GM23338 (cell line): ENCODE results near the gene SNCA. TPM values are rescaled to one million over a fixed set of nuclear protein-coding genes. Genes with fewer than 3 reads are reported as not detected.

Source experiments
- ATAC-seq: fragments of 200-7000 bp; cut with Tn5 transposase; 3 replicates; pipeline ENCODE4 v1.9.1; 2020
- DNase-seq: peaks from one replicate; pipeline ENCODE4 v3.0.0-alpha.2; 2015; ENCODE audit warnings: low spot score
- H2AFZ ChIP-seq: fragments of 200-600 bp; sonication (generic); 2 replicates; pipeline ENCODE4 v1.8.0; 2016; ENCODE audit warnings: antibody characterized with exemption, mild to moderate bottlenecking, moderate library complexity
- H3F3A ChIP-seq: fragments of 200-600 bp; sonication (generic); replicated peaks from 2 replicates; pipeline ENCODE4 v1.8.0; 2017; ENCODE audit warnings: antibody characterized with exemption, mixed run types, low read depth
- H3K27ac ChIP-seq: fragments of 200-600 bp; sonication (generic); 2 replicates; pipeline ENCODE4 v1.6.1; 2016; ENCODE audit warnings: low read depth
- H3K27me3 ChIP-seq: fragments of 200-600 bp; sonication (generic); 2 replicates; pipeline ENCODE4 v1.8.0; 2016; ENCODE audit warnings: mild to moderate bottlenecking, mixed run types, moderate library complexity; ENCODE audit not compliant: insufficient read depth
- H3K36me3 ChIP-seq: fragments of 200-600 bp; sonication (generic); 2 replicates; pipeline ENCODE4 v1.8.0; 2016; ENCODE audit warnings: mild to moderate bottlenecking; ENCODE audit not compliant: insufficient read depth
- H3K4me1 ChIP-seq: fragments of 200-600 bp; sonication (generic); 2 replicates; pipeline ENCODE4 v1.8.0; 2016; ENCODE audit warnings: mild to moderate bottlenecking, moderate library complexity; ENCODE audit not compliant: insufficient read depth
- H3K4me2 ChIP-seq: fragments of 200-600 bp; sonication (generic); 2 replicates; pipeline ENCODE4 v1.7.1; 2017; ENCODE audit warnings: mixed run types
- H3K4me3 ChIP-seq: fragments of 200-600 bp; sonication (generic); 2 replicates; pipeline ENCODE4 v1.6.1; 2016; ENCODE audit warnings: mixed run types
- H3K79me2 ChIP-seq: fragments of 200-600 bp; sonication (generic); replicated peaks from 2 replicates; pipeline ENCODE4 v1.8.0; 2017; ENCODE audit warnings: mild to moderate bottlenecking; ENCODE audit not compliant: insufficient read depth
- H3K9me2 ChIP-seq: fragments of 200-600 bp; sonication (generic); 2 replicates; pipeline ENCODE4 v1.8.0; 2017; ENCODE audit not compliant: insufficient read depth
- H4K20me1 ChIP-seq: fragments of 200-600 bp; sonication (generic); replicated peaks from 2 replicates; pipeline ENCODE4 v1.8.0; 2017; ENCODE audit warnings: mild to moderate bottlenecking; ENCODE audit not compliant: insufficient read depth
- H3K27ac Mint-ChIP-seq: 2 replicates; pipeline ENCODE4 v1.8.0; 2020; ENCODE audit warnings: inconsistent platforms, mild to moderate bottlenecking, moderate library complexity, mixed read lengths
- H3K27me3 Mint-ChIP-seq: 3 replicates; pipeline ENCODE4 v1.8.0; 2022; ENCODE audit warnings: low read depth, mild to moderate bottlenecking, moderate library complexity, mixed read lengths, inconsistent platforms; ENCODE audit not compliant: insufficient read depth, poor library complexity
- H3K36me3 Mint-ChIP-seq: 3 replicates; pipeline ENCODE4 v1.8.0; 2021; ENCODE audit warnings: low read depth, mild to moderate bottlenecking, inconsistent platforms, moderate library complexity, mixed read lengths
- H3K4me1 Mint-ChIP-seq: 3 replicates; pipeline ENCODE4 v1.8.0; 2020; ENCODE audit warnings: mild to moderate bottlenecking, inconsistent platforms, mixed read lengths
- H3K4me3 Mint-ChIP-seq: 3 replicates; pipeline ENCODE4 v1.8.0; 2021; ENCODE audit warnings: moderate library complexity, mild to moderate bottlenecking, inconsistent platforms, mixed read lengths
- H3K9me3 Mint-ChIP-seq: 3 replicates; pipeline ENCODE4 v1.8.0; 2020; ENCODE audit warnings: moderate library complexity, mild to moderate bottlenecking, inconsistent platforms, mixed read lengths
- CTCF ChIP-seq, 2 experiments: fragments of 200-600 bp in 1 of 2; sonication (generic) in 1 of 2; conservative IDR thresholded peaks; 2 replicates each; pipeline versions ENCODE4 v1.5.1 to v1.6.1; 2016 to 2017; ENCODE audit warnings: antibody characterized with exemption in 2 of 2, low read depth in 2 of 2, mild to moderate bottlenecking in 2 of 2, moderate library complexity in 1 of 2
- EZH2 ChIP-seq: fragments of 200-600 bp; sonication (generic); IDR thresholded peaks from one replicate; pipeline ENCODE4 v1.8.0; 2017; ENCODE audit warnings: antibody characterized with exemption, mild to moderate bottlenecking, low read depth; ENCODE audit not compliant: unreplicated experiment
- EZH2phosphoT487 ChIP-seq: fragments of 200-600 bp; sonication (generic); IDR thresholded peaks from one replicate; pipeline ENCODE4 v1.8.1; 2018; ENCODE audit warnings: antibody characterized with exemption; ENCODE audit not compliant: unreplicated experiment
- JUNB ChIP-seq: IDR thresholded peaks from one replicate; pipeline ENCODE4 v1.6.1; 2016; ENCODE audit warnings: antibody characterized with exemption; ENCODE audit not compliant: unreplicated experiment
- NANOG ChIP-seq: IDR thresholded peaks from 2 replicates; pipeline ENCODE4 v1.6.1; 2016; ENCODE audit warnings: antibody characterized with exemption, borderline replicate concordance
- POLR2AphosphoS5 ChIP-seq: IDR thresholded peaks from 2 replicates; pipeline ENCODE4 v1.6.1; 2016; ENCODE audit warnings: antibody characterized with exemption, low read depth
- STAT1 ChIP-seq: IDR thresholded peaks from one replicate; pipeline ENCODE4 v1.6.1; 2016; ENCODE audit warnings: antibody characterized with exemption; ENCODE audit not compliant: unreplicated experiment
- ZNF331 ChIP-seq: fragments of 250-450 bp; sonication (Bioruptor Pico); IDR thresholded peaks from 2 replicates; pipeline ENCODE4 v1.5.0; 2020; ENCODE audit warnings: low read depth, mild to moderate bottlenecking, moderate library complexity
- ZNF462 ChIP-seq: fragments of 250-450 bp; sonication (Bioruptor Pico); IDR thresholded peaks from 2 replicates; pipeline ENCODE4 v1.5.0; 2020; ENCODE audit warnings: mild to moderate bottlenecking, moderate library complexity
- polyA plus RNA-seq: library from polyadenylated mRNA; unstranded; fragments of >200 nt; fragmentation: Nextera tagmentation; extraction: Ambion mirVana; gene quantifications from 2 replicates; pipeline ENCODE4 v1.2.1, GENCODE V29; 2016
- total RNA-seq: library from RNA; depleted of rRNA; stranded (reverse); fragments of >200 nt; shearing (Covaris generic); gene quantifications from 2 replicates; pipeline ENCODE4 v1.2.3, GENCODE V29; 2014

The SNCA gene
- total and polyA plus RNA-seq, 2 experiments from 2014 or later = 15.6 to 31.1 TPM

GRCh38 chr4:89813197-89813596, 23.8 kb downstream of the SNCA start (continued):
- no peak for TF ChIP-seq ZNF462
- TF ChIP-seq JUNB = no peak
- TF ChIP-seq EZH2phosphoT487 = no peak
- TF ChIP-seq POLR2AphosphoS5 = no peak
- no peak for TF ChIP-seq STAT1

- no peaks in the 10 kb centered on the region for H3K27me3 Mint-ChIP-seq
- Histone ChIP-seq H3F3A (no peaks in the 10 kb centered on the region), H3K4me3 (no peak overlapping the region), H3K36me3 (no peaks in the 10 kb centered on the region; the same call in 1 of the 2 replicates), H3K4me2 (no peak overlapping the region), H3K4me1 (no peaks in the 10 kb centered on the region), H3K27ac (no peak overlapping the region), H3K27me3 (no peaks in the 10 kb centered on the region), H3K9me2 (no peaks in the 10 kb centered on the region), H4K20me1 (no peaks in the 10 kb centered on the region; the same call in 1 of the 2 replicates), H2AFZ (no peak overlapping the region), H3K79me2 (no peaks in the 10 kb centered on the region)
- H3K36me3 Mint-ChIP-seq = no peaks in the 10 kb centered on the region
- H3K4me1 Mint-ChIP-seq = no peaks in the 10 kb centered on the region
- DNase-seq = no peak
- no peak for ATAC-seq
- H3K27ac Mint-ChIP-seq = no peak overlapping the region
- no peaks in the 10 kb centered on the region for H3K9me3 Mint-ChIP-seq
- H3K4me3 Mint-ChIP-seq = no peak overlapping the region
- TF ChIP-seq NANOG (no peak), CTCF (conservative IDR thresholded peaks at IDR 0.05; ENCODE audit: low read depth in 2 of 2) (no peak), ZNF331 (CRISPR knock-in tag) (no peak), POLR2AphosphoS5 (no peak), EZH2 (no peak)
Measured at GRCh38 chr4:89807441-89808140, 29.4 kb downstream of the SNCA start.
